Keratinocyte (primary cell): ENCODE data around the gene TGIF1. TPM values are rescaled to one million over a fixed set of nuclear protein-coding genes. Genes with fewer than 3 reads are reported as not detected.

ENCODE experiments used
- DNase-seq: peaks from one replicate; pipeline ENCODE4 v3.0.0-alpha.2; 2011; ENCODE audit warnings: low read depth, missing footprints, low spot score
- FAIRE-seq: peaks from 2 replicates; lab custom pipeline; 2011; peaks lifted over from hg19 to GRCh38; lab: Jason Lieb, UNC
- H2AFZ ChIP-seq: 2 replicates; pipeline ENCODE4 v1.6.0; 2012; ENCODE audit warnings: low read length, control low read depth, inconsistent platforms; ENCODE audit not compliant: control insufficient read depth
- H3K27ac ChIP-seq: 2 replicates; pipeline ENCODE4 v1.5.1; 2011; ENCODE audit warnings: low read length; ENCODE audit not compliant: control insufficient read depth, insufficient read depth
- H3K27me3 ChIP-seq: 3 replicates; pipeline ENCODE4 v1.6.0; 2011; ENCODE audit warnings: low read length; ENCODE audit not compliant: control insufficient read depth, insufficient read depth; ENCODE audit errors: extremely low read depth
- H3K36me3 ChIP-seq, 2 experiments: 2 replicates in 1 of 2; 3 replicates in 1 of 2; pipeline ENCODE4 v1.5.1; 2011; ENCODE audit warnings: low read length in 2 of 2, mild to moderate bottlenecking in 1 of 2; ENCODE audit not compliant: control insufficient read depth in 2 of 2, insufficient read depth in 2 of 2; ENCODE audit errors: extremely low read depth in 1 of 2
- H3K4me1 ChIP-seq: 3 replicates; pipeline ENCODE4 v1.5.1; 2011; ENCODE audit warnings: low read length; ENCODE audit not compliant: control insufficient read depth, insufficient read depth; ENCODE audit errors: extremely low read depth
- H3K4me2 ChIP-seq: 3 replicates; pipeline ENCODE4 v1.6.0; 2011; ENCODE audit warnings: low read depth, low read length; ENCODE audit not compliant: control insufficient read depth, insufficient read depth; ENCODE audit errors: extremely low read depth
- H3K4me3 ChIP-seq, 3 experiments: fragments of 200-600 bp in 1 of 3; sonication (generic) in 1 of 3; 2 replicates in 2 of 3; 3 replicates in 1 of 3; pipeline ENCODE4 v1.5.1; 2011 to 2016; ENCODE audit warnings: low read length in 3 of 3, mild to moderate bottlenecking in 3 of 3, control low read depth in 2 of 3, inconsistent platforms in 1 of 3, low read depth in 1 of 3, mixed read lengths in 1 of 3, mixed run types in 1 of 3, moderate library complexity in 1 of 3; ENCODE audit not compliant: control insufficient read depth in 2 of 3, insufficient read depth in 2 of 3; ENCODE audit errors: extremely low read depth in 1 of 3
- H3K79me2 ChIP-seq: 2 replicates; pipeline ENCODE4 v1.6.0; 2012; ENCODE audit warnings: low read length; ENCODE audit not compliant: control insufficient read depth, insufficient read depth
- H3K9ac ChIP-seq: 3 replicates; pipeline ENCODE4 v1.6.0; 2011; ENCODE audit warnings: low read length; ENCODE audit not compliant: control insufficient read depth, insufficient read depth; ENCODE audit errors: extremely low read depth
- H3K9me1 ChIP-seq: 3 replicates; pipeline ENCODE4 v1.6.0; 2011; ENCODE audit warnings: low read length; ENCODE audit not compliant: control insufficient read depth, insufficient read depth; ENCODE audit errors: extremely low read depth
- H3K9me3 ChIP-seq: 2 replicates; pipeline ENCODE4 v1.5.1; 2012; ENCODE audit warnings: low read depth, low read length; ENCODE audit not compliant: control insufficient read depth
- H4K20me1 ChIP-seq: 3 replicates; pipeline ENCODE4 v1.6.0; 2011; ENCODE audit warnings: low read length; ENCODE audit not compliant: control insufficient read depth, insufficient read depth; ENCODE audit errors: extremely low read depth
- EZH2 ChIP-seq: IDR thresholded peaks from one replicate; pipeline ENCODE4 v1.6.1; 2012; ENCODE audit warnings: inconsistent platforms, mild to moderate bottlenecking, low read length, moderate library complexity
- dilution Hi-C: fragments of 300-500 bp; cut with MboI; formaldehyde crosslinking; loops from one replicate; pipeline ENCODE4 v1.7.0; 2020; ENCODE audit warnings: low sequenced_read_pairs; ENCODE audit not compliant: extremely low pct_ligation_motif_present
- polyA plus RNA-seq, 5 experiments: library from polyadenylated mRNA; depleted of rRNA in 3 of 5; stranded (reverse) in 3 of 5; stranded (forward) in 1 of 5; unstranded in 1 of 5; fragments of >200 nt; gene quantifications; 1 replicate in 1 of 5; 2 replicates in 3 of 5; 3 replicates in 1 of 5; pipeline versions ENCODE4 v1.2.1 to v1.2.3, GENCODE V29; 2011 to 2012; ENCODE audit warnings: missing spikeins in 2 of 5, low read depth in 1 of 5, low replicate concordance in 1 of 5
- TF ChIP-seq, protein P1 (sequence below), 3 experiments: IDR thresholded peaks in 1 of 3; conservative IDR thresholded peaks in 1 of 3; optimal IDR thresholded peaks in 1 of 3; 2 replicates in 2 of 3; 3 replicates in 1 of 3; pipeline versions ENCODE3 to v1.5.1; 2011; ENCODE audit warnings: low read length in 3 of 3, mild to moderate bottlenecking in 3 of 3, moderate library complexity in 2 of 3, control low read depth in 1 of 3, inconsistent platforms in 1 of 3; ENCODE audit not compliant: insufficient read depth in 2 of 3; ENCODE audit errors: extremely low read depth in 1 of 3

TGIF1 gene
- polyA plus RNA-seq, 1 donor (not counting 4 experiments of a cell fraction or from before 2014, with no cell fraction given), result 115 TPM

DNA sequence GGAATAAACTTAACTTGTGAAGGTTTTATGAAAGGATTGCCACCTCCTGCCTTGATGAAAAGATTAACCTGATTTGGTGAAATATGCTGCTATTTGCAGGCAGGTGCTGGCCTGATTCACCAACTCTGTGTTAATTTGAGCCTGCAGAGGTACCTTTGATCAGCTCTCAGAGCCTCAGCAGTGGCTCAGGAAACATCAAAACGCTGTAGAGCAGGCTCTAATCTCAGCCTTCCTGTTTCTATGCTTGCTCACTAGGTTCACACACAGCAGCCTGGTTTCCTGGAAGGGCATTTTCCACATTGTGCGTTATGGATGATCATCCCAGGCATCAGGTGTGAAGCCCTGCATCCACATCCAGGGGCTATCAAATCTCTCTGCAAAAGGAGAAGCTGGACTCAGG, 16.9 kb downstream of the TGIF1 start:
- Histone ChIP-seq H3K9me1 (no peaks in the 10 kb centered on the region), H3K79me2 (no peaks in the 10 kb centered on the region), H2AFZ (no peak overlapping the region), H3K4me2 (no peak overlapping the region), H3K36me3 (peaks cover 0 to 2% of the 10 kb centered on the region in 2 experiments), H3K9ac (no peak overlapping the region), H3K27me3 (no peaks in the 10 kb centered on the region), H4K20me1 (no peaks in the 10 kb centered on the region), H3K27ac (peak overlapping the region; percentile 59), H3K4me3 (no peak overlapping the region), H3K9me3 (no peaks in the 10 kb centered on the region), H3K4me1 (peaks cover 14% of the 10 kb centered on the region)
- TF ChIP-seq EZH2, result no peak
- TF ChIP-seq, protein P1, sequence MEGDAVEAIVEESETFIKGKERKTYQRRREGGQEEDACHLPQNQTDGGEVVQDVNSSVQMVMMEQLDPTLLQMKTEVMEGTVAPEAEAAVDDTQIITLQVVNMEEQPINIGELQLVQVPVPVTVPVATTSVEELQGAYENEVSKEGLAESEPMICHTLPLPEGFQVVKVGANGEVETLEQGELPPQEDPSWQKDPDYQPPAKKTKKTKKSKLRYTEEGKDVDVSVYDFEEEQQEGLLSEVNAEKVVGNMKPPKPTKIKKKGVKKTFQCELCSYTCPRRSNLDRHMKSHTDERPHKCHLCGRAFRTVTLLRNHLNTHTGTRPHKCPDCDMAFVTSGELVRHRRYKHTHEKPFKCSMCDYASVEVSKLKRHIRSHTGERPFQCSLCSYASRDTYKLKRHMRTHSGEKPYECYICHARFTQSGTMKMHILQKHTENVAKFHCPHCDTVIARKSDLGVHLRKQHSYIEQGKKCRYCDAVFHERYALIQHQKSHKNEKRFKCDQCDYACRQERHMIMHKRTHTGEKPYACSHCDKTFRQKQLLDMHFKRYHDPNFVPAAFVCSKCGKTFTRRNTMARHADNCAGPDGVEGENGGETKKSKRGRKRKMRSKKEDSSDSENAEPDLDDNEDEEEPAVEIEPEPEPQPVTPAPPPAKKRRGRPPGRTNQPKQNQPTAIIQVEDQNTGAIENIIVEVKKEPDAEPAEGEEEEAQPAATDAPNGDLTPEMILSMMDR (optimal IDR thresholded peaks at IDR 0.05 in 1 of 3, IDR thresholded peaks at IDR 0.05 in 1 of 3, conservative IDR thresholded peaks at IDR 0.05 in 1 of 3; ENCODE audit: extremely low read depth in 1 of 3, insufficient read depth in 2 of 3, low read length in 3 of 3), result no peak
- dilution Hi-C loops, result no loop called here
- FAIRE-seq, result peak; percentile 83
- no peak for DNase-seq

DNA sequence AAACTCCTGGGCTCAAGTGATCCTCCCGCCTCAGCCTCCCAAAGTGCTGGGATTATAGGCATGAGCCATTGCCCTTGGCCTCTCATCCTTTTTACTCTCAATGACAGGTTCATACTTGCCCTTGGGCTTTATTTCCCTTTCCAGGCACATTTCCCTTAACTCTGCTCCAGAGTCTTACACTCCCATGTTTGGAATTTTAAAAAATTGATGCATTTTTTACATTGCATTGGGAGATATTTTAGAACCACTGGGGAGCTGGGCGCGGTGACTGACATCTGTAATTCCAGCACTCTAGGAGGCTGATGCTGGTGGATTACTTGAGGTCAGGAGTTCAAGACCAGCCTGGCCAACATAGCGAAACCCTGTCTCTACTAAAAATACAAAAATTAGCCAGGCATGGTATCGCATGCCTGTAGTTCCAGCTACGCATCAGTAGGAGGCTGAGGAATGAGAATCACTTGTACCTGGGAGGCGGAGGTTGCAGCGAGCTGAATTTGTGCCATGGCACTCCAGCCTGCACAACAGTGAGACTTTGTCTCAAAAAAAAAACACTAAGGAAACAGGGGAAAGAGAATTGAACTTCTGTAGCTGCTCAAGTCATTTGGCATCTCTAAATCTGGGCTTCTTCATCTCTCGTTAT, 18.2 kb downstream of the TGIF1 start:
- Histone ChIP-seq H3K79me2 (no peaks in the 10 kb centered on the region), H3K4me3 (no peak overlapping the region), H3K4me1 (peaks cover 14% of the 10 kb centered on the region), H3K36me3 (no peaks in the 10 kb centered on the region), H2AFZ (no peak overlapping the region), H4K20me1 (no peaks in the 10 kb centered on the region), H3K4me2 (no peak overlapping the region), H3K9ac (no peak overlapping the region), H3K27me3 (no peaks in the 10 kb centered on the region), H3K9me1 (no peaks in the 10 kb centered on the region), H3K27ac (no peak overlapping the region), H3K9me3 (no peaks in the 10 kb centered on the region)
- DNase-seq, result no peak
- no peak for TF ChIP-seq EZH2
- TF ChIP-seq, protein P1 (optimal IDR thresholded peaks at IDR 0.05 in 1 of 3, IDR thresholded peaks at IDR 0.05 in 1 of 3, conservative IDR thresholded peaks at IDR 0.05 in 1 of 3; ENCODE audit: extremely low read depth in 1 of 3, insufficient read depth in 2 of 3, low read length in 3 of 3), result peak in 2 of 3 experiments; percentile 1 to 5
- dilution Hi-C loops, result no loop called here
- FAIRE-seq, result no peak
